HEK293T (cell line): ENCODE data around the gene LRMDA.

Experiments used
- CTCF ChIA-PET: fragments of 350-600 bp; formaldehyde crosslinking; extraction: SDS; loops from one replicate; lab custom pipeline; 2021; ENCODE audit warnings: antibody characterized with exemption, inconsistent platforms; lab: Yijun Ruan, JAX
- POLR2A ChIA-PET: fragments of 350-600 bp; formaldehyde crosslinking; extraction: SDS; loops from one replicate; lab custom pipeline; 2020; ENCODE audit warnings: antibody characterized with exemption, inconsistent platforms; lab: Yijun Ruan, JAX
- DNase-seq: peaks from one replicate; pipeline ENCODE4 v3.0.0; 2012; ENCODE audit warnings: mixed read lengths; ENCODE audit errors: extremely low spot score
- ARNT ChIP-seq: fragments of 450-650 bp; IDR thresholded peaks from 2 replicates; pipeline ENCODE4 v1.6.1; 2017; ENCODE audit warnings: mild to moderate bottlenecking
- BHLHE40 ChIP-seq: fragments of 450-650 bp; IDR thresholded peaks from 2 replicates; pipeline ENCODE4 v1.6.1; 2016; ENCODE audit warnings: mild to moderate bottlenecking, moderate library complexity, borderline replicate concordance
- CTBP1 ChIP-seq: fragments of 450-650 bp; IDR thresholded peaks from 2 replicates; pipeline ENCODE4 v1.6.1; 2016; ENCODE audit warnings: borderline replicate concordance
- ELF4 ChIP-seq: fragments of 450-650 bp; IDR thresholded peaks from 2 replicates; pipeline ENCODE4 v1.6.1; 2017; ENCODE audit warnings: antibody characterized with exemption
- FOXA1 ChIP-seq: fragments of 450-650 bp; IDR thresholded peaks from 2 replicates; pipeline ENCODE4 v1.6.1; 2016; ENCODE audit warnings: mild to moderate bottlenecking
- FOXK2 ChIP-seq: fragments of 450-650 bp; IDR thresholded peaks from 2 replicates; pipeline ENCODE4 v1.6.1; 2016; ENCODE audit warnings: mild to moderate bottlenecking
- FOXM1 ChIP-seq: fragments of 450-650 bp; IDR thresholded peaks from 2 replicates; pipeline ENCODE4 v1.6.1; 2017; ENCODE audit warnings: mild to moderate bottlenecking, borderline replicate concordance
- HDGF ChIP-seq: fragments of 450-650 bp; IDR thresholded peaks from 2 replicates; pipeline ENCODE4 v1.6.1; 2017; ENCODE audit warnings: antibody characterized with exemption, borderline replicate concordance
- L3MBTL2 ChIP-seq: fragments of 450-650 bp; conservative IDR thresholded peaks from 2 replicates; pipeline ENCODE4 v1.6.1; 2016; ENCODE audit warnings: mild to moderate bottlenecking
- LEF1 ChIP-seq: fragments of 450-650 bp; IDR thresholded peaks from 2 replicates; pipeline ENCODE4 v1.6.1; 2017; ENCODE audit warnings: mild to moderate bottlenecking, borderline replicate concordance
- NFRKB ChIP-seq: fragments of 450-650 bp; IDR thresholded peaks from 2 replicates; pipeline ENCODE4 v1.6.1; 2016; ENCODE audit warnings: mild to moderate bottlenecking, moderate library complexity
- PKNOX1 ChIP-seq: fragments of 450-650 bp; IDR thresholded peaks from 2 replicates; pipeline ENCODE4 v1.6.1; 2016
- SP1 ChIP-seq: fragments of 450-650 bp; IDR thresholded peaks from 2 replicates; pipeline ENCODE4 v1.6.1; 2017
- SUZ12 ChIP-seq: fragments of 450-650 bp; IDR thresholded peaks from 2 replicates; pipeline ENCODE4 v1.6.1; 2016; ENCODE audit warnings: mild to moderate bottlenecking
- TARDBP ChIP-seq: fragments of 450-650 bp; IDR thresholded peaks from 2 replicates; pipeline ENCODE4 v1.6.1; 2016
- ZNF384 ChIP-seq: fragments of 450-650 bp; IDR thresholded peaks from 2 replicates; pipeline ENCODE4 v1.6.1; 2016

Gene LRMDA

GRCh38 chr10:76395251-76395650 is 963.8 kb downstream of the LRMDA start:
- ChIA-PET CTCF (no interaction called here), POLR2A (no interaction called here)
- TF ChIP-seq FOXA1 (no peak), ZNF384 (no peak), ARNT (no peak), FOXM1 (no peak), L3MBTL2 (no peak), LEF1 (no peak), HDGF (no peak), BHLHE40 (no peak), CTBP1 (no peak), NFRKB (no peak), PKNOX1 (no peak), FOXK2 (no peak), TARDBP (no peak), SP1 (no peak), SUZ12 (no peak), ELF4 (no peak)
- DNase-seq = no peak

- ChIA-PET CTCF (no interaction called here), POLR2A (no interaction called here)
- no peak for DNase-seq
- TF ChIP-seq FOXA1 (no peak), ZNF384 (no peak), HDGF (no peak), FOXK2 (no peak), L3MBTL2 (no peak), LEF1 (no peak), ELF4 (no peak), PKNOX1 (no peak), NFRKB (no peak), FOXM1 (no peak), SP1 (no peak)
Observed at GRCh38 chr10:76396134-76396533, 964.7 kb downstream of the LRMDA start.

GRCh38 chr10:76397181-76398042 is 966.0 kb downstream of the LRMDA start:
- POLR2A ChIA-PET = no interaction called here
- TF ChIP-seq FOXM1 = no peak
- no peak for TF ChIP-seq NFRKB
- TF ChIP-seq ARNT = no peak
- TF ChIP-seq ZNF384 = no peak
- TF ChIP-seq SP1 = no peak
- TF ChIP-seq PKNOX1 = no peak
- no peak for TF ChIP-seq SUZ12
- CTCF ChIA-PET = no interaction called here
- DNase-seq = no peak

- ChIA-PET CTCF (no interaction called here), POLR2A (no interaction called here)
- TF ChIP-seq ZNF384 (no peak), FOXM1 (no peak)
- no peak for DNase-seq
Observed at GRCh38 chr10:76398043-76398710, 966.8 kb downstream of the LRMDA start.

- TF ChIP-seq ELF4 = no peak
- no peak for TF ChIP-seq CTBP1
- no peak for TF ChIP-seq BHLHE40
- no peak for TF ChIP-seq HDGF
- TF ChIP-seq TARDBP = no peak
- TF ChIP-seq ARNT = no peak
- no peak for TF ChIP-seq LEF1
- TF ChIP-seq SUZ12 = no peak
- no peak for TF ChIP-seq NFRKB
- TF ChIP-seq FOXM1 = no peak
- TF ChIP-seq L3MBTL2 = no peak
- TF ChIP-seq PKNOX1 = no peak
- ChIA-PET CTCF (no interaction called here), POLR2A (no interaction called here)
- no peak for DNase-seq
Observed at GRCh38 chr10:76399226-76399625, 967.8 kb downstream of the LRMDA start.

- DNase-seq = no peak
- ChIA-PET POLR2A (no interaction called here), CTCF (no interaction called here)
- no peak for TF ChIP-seq BHLHE40
- no peak for TF ChIP-seq ELF4
- no peak for TF ChIP-seq TARDBP
- no peak for TF ChIP-seq CTBP1
- no peak for TF ChIP-seq FOXK2
- TF ChIP-seq LEF1 = no peak
- no peak for TF ChIP-seq ARNT
- TF ChIP-seq HDGF = no peak
- no peak for TF ChIP-seq NFRKB
- no peak for TF ChIP-seq SUZ12
- no peak for TF ChIP-seq FOXA1
- no peak for TF ChIP-seq ZNF384
Observed at GRCh38 chr10:76401006-76401405, 969.6 kb downstream of the LRMDA start.
